TTC549 (cell line): Measurements from ENCODE around the gene FGF7.
"Not testable (repeated sequence)": the region's sequence is repeated elsewhere in the genome, so short reads cannot be mapped to it uniquely, and the experiment has no call there.

ENCODE experiments used
- FAIRE-seq: peaks from 2 replicates; lab custom pipeline; 2012; peaks lifted over from hg19 to GRCh38; lab: Jason Lieb, UNC

The FGF7 gene

DNA sequence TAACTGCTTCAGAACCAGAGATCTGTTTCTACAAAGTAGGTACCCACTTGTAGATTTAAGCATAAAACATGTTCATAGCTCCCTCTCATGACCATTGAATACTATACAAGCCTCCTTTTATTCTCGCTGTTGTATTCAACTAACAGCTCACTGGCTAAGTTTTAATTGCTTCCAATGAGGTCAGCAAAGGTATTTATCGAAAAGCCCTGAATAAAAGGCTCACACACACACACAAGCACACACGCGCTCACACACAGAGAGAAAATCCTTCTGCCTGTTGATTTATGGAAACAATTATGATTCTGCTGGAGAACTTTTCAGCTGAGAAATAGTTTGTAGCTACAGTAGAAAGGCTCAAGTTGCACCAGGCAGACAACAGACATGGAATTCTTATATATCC lies at the start of gene FGF7:
FGF7 (plus strand) TSS at position 222 of the 400 bp plus-strand sequence. CDS start 1,056 bp downstream, outside the sequence.
- no peak for FAIRE-seq

- no peak for FAIRE-seq
Measured at GRCh38 chr15:49379996-49380395, 43.0 kb upstream of the FGF7 start.

GRCh38 chr15:49380912-49381311 lies 42.1 kb upstream of the FGF7 start:
- FAIRE-seq, result no peak

DNA sequence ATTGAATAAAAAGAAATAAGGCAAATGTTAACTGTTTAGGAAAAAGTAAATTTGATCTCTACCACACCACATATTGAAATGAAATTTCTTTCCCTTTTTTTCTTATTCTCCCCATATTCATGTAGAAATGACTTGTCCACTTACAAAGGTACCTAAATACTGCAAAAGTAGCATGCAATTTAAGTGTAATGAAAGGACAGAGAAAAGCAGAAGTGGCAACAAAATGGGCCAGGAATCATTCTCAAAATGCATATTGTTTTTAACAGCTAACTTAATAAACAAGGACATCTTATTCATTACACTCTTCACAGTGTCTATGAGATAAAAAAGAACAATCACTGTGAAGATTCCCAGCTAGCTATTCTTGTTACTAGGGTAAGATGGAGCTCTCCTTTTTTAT lies 40.6 kb upstream of the FGF7 start:
- FAIRE-seq, result no peak

GRCh38 chr15:49383266-49383665 lies 39.8 kb upstream of the FGF7 start:
- FAIRE-seq, result no peak

GRCh38 chr15:49387471-49387870 lies 35.6 kb upstream of the FGF7 start:
- no peak for FAIRE-seq

DNA sequence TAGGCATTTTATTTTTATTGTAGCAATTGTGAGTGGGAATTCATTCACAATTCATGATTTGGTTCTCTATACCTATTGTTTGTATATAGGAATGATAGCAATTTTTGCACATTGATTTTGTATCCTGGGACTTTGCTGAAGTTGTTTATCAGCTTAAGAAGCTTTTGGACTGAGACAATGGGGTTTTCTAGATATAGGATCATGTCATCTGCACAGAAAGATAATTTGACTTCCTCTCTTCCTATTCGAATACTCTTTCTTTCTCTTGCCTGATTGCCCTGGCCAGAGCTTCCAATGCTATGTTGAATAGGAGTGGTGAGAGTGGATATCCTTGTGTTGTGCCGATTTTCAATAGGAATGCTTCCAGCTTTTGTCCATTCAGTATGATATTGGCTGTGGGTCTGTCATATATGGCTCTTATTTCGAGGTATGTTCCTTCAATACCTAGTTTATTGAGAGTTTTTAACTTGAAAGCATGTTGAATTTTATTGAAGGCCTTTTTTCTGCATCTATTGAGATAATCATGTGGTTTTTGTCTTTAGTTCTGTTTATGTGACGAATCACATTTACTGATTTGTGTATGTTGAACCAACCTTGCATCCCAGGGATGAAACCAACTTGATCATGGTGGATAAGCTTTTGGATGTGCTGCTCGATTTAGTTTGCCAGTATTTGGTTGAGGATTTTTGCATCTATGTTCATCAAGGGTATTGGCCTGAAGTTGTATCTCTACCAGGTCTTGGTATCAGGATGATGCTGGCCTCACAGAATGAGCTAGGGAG lies 20.3 kb upstream of the FGF7 start:
- not testable (repeated sequence) for FAIRE-seq

- no peak for FAIRE-seq
Measured at GRCh38 chr15:49406352-49407118, 16.5 kb upstream of the FGF7 start.

DNA sequence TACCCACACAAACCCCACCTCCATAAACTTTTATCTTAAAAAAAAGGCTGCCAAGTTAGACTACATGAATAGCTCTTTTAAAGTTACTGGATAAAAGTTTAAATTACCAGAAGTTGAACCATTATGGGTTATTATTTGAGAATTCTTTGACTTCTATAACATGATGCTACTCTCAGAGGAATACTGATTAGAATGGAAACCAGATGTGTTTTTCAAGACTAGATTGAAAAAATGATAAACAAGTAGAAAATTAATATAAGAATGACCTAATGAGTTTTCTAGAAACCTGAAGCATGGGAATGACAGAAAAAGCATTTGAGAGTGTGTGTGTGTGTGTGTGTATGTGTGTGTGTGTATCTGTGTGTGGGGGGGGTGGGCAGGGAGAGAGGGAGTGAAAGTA lies 12.4 kb upstream of the FGF7 start:
- no peak for FAIRE-seq

GRCh38 chr15:49412797-49413196 lies 10.2 kb upstream of the FGF7 start:
- no peak for FAIRE-seq

GRCh38 chr15:49415149-49415548 lies 7.9 kb upstream of the FGF7 start:
- no peak for FAIRE-seq

GRCh38 chr15:49415638-49416037 lies 7.4 kb upstream of the FGF7 start:
- no peak for FAIRE-seq

DNA sequence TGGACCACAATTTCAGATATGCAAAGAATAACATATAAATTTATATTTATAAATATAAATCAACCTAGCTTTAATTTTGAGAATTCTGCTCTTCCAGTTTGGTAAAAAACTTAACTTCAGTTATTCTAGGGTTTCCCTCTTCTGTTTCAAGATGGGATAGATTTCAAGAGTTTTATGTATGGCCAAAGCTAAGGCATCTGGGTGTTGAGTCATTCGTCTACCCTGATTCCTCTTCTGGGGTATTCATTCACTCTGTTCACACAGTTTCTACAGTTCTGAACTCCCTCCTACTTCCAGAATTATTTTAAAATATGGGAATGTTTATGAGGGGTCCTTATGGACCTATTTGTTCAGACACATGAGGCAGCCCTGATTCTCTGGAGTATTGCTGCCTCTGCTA lies 4.2 kb upstream of the FGF7 start:
- FAIRE-seq, result no peak

GRCh38 chr15:49421991-49422390 lies 1.1 kb upstream of the FGF7 start:
- no peak for FAIRE-seq

DNA sequence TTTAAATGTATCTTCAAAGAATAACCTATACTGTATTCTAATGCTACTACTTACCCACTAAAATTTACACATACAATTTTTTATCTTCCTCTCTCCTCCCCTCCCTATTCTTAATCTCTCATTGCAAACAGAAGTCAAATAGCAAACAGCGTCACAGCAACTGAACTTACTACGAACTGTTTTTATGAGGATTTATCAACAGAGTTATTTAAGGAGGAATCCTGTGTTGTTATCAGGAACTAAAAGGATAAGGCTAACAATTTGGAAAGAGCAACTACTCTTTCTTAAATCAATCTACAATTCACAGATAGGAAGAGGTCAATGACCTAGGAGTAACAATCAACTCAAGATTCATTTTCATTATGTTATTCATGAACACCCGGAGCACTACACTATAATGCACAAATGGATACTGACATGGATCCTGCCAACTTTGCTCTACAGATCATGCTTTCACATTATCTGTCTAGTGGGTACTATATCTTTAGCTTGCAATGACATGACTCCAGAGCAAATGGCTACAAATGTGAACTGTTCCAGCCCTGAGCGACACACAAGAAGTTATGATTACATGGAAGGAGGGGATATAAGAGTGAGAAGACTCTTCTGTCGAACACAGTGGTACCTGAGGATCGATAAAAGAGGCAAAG lies 984 bp downstream of the FGF7 start:
- FAIRE-seq, result no peak

GRCh38 chr15:49424954-49425353 lies 1.9 kb downstream of the FGF7 start:
- no peak for FAIRE-seq

DNA sequence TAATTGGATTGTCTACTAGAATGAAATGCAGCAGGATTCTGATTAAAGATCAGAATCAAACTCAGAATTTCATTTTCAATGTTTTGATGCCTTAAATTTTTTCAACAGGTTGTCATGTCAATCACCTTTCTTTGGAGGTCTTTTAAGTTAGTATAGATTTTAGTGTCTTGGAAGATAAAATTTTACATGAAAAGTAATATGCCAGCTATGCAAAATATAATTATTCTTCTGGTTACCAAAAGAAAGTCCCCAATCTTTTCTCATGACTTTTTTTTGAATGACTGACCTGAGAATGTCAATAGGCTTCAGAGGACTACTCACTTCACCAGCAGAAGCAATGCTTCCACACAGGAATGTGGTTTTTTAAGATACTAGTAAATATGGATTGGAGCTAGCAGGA lies 4.3 kb downstream of the FGF7 start:
- FAIRE-seq, result no peak

GRCh38 chr15:49428409-49429095 lies 5.5 kb downstream of the FGF7 start:
- FAIRE-seq, result no peak

GRCh38 chr15:49430046-49430445 lies 7.0 kb downstream of the FGF7 start:
- no peak for FAIRE-seq

DNA sequence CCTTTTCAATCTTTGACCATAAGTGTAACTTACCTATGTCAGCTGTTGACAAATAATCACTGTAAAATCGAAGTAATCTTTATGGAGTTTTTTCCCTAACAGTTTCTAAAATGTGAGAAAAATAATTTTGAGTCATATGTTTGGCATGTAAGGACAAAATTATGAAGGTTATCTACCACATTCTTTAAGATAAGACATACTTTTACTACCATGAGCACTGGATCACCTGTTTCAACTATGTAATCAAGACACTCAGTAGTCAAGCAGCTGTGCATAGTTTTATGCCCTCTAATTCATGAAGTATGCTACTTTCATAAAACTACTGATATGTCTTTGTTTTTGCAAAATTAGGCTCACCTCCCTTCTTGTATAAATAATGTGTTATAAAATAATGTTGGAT lies 12.1 kb downstream of the FGF7 start:
- no peak for FAIRE-seq

- FAIRE-seq, result no peak
Measured at GRCh38 chr15:49436751-49437150, 13.7 kb downstream of the FGF7 start.

DNA sequence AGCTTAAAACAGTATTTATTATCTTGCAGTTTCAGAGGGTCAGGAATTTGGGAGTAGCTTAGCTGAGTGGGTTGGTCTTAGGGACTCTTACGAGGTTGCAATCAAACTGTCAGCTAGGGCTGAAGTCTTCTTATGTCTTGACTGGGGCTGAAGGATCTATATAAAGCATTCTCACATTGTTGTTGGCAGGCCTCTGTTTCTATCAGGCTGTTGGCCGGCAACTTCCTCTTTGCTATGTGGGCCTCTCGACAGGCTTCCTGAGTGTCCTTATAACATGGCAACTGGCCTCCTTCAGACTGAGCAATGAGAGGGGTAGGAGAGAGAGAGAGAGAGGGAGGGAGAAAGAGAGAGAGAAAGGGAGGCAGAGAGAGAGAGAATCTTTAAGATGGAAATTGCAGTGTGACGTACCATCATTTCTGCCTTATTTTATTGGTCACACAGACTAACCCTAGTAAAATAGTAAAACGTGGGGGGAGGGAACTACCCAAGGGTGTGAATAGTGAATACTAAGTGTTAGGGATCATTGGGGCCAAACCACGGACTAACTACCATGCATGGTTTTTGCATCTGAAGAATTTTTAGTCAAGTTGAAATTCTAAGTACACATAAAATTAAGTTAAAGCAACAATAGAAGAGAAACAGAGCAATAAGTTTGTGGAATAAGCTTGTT lies 16.1 kb downstream of the FGF7 start:
- no peak for FAIRE-seq
